Neuronal stem cell (in vitro differentiated cells): Measurements from ENCODE around the gene RAB3GAP1.

ENCODE experiments used
- DNase-seq: peaks from one replicate; pipeline ENCODE4 v3.0.0-alpha.2; 2013; ENCODE audit warnings: low spot score
- H2AFZ ChIP-seq: one replicate; pipeline ENCODE4 v1.6.1; 2013; ENCODE audit warnings: mild to moderate bottlenecking, low read length, inconsistent platforms
- H2AK5ac ChIP-seq: 2 replicates; pipeline ENCODE4 v1.6.1; 2013; ENCODE audit warnings: low read depth, mild to moderate bottlenecking, inconsistent platforms, low read length, moderate library complexity, mixed read lengths
- H2BK120ac ChIP-seq: 2 replicates; pipeline ENCODE4 v1.6.1; 2013; ENCODE audit warnings: low read depth, mild to moderate bottlenecking, inconsistent platforms, low read length, moderate library complexity, mixed read lengths
- H2BK12ac ChIP-seq: one replicate; pipeline ENCODE4 v1.6.1; 2013; ENCODE audit warnings: low read length, inconsistent platforms
- H2BK15ac ChIP-seq: 2 replicates; pipeline ENCODE4 v1.6.1; 2013; ENCODE audit warnings: mild to moderate bottlenecking, low read length, inconsistent platforms, mixed read lengths
- H2BK5ac ChIP-seq: one replicate; pipeline ENCODE4 v1.6.1; 2013; ENCODE audit warnings: inconsistent platforms, mild to moderate bottlenecking, low read length, moderate library complexity
- H3K14ac ChIP-seq: one replicate; pipeline ENCODE4 v1.6.1; 2013; ENCODE audit warnings: low read length, inconsistent platforms
- H3K18ac ChIP-seq: 2 replicates; pipeline ENCODE4 v1.6.1; 2013; ENCODE audit warnings: low read length, inconsistent platforms
- H3K23ac ChIP-seq: 2 replicates; pipeline ENCODE4 v1.6.1; 2013; ENCODE audit warnings: low read depth, mild to moderate bottlenecking, mixed read lengths, low read length, inconsistent platforms; ENCODE audit not compliant: poor library complexity
- H3K27ac ChIP-seq: replicated peaks from 3 replicates; pipeline ENCODE4 v1.5.1; 2013; ENCODE audit warnings: low read length, inconsistent platforms
- H3K27me3 ChIP-seq, 3 experiments: 2 replicates each; pipeline ENCODE4 v1.6.1; 2013; ENCODE audit warnings: low read length in 3 of 3, mild to moderate bottlenecking in 2 of 3, inconsistent platforms in 1 of 3, low read depth in 1 of 3, mixed read lengths in 1 of 3, moderate library complexity in 1 of 3; ENCODE audit not compliant: control insufficient read depth in 3 of 3, insufficient read depth in 3 of 3
- H3K36me3 ChIP-seq, 2 donors: replicated peaks in 1 of 2; 2 replicates each; pipeline ENCODE4 v1.6.1; 2013; ENCODE audit warnings: low read length in 2 of 2; ENCODE audit not compliant: control insufficient read depth in 2 of 2, insufficient read depth in 2 of 2
- H3K4ac ChIP-seq: 2 replicates; pipeline ENCODE4 v1.6.1; 2013; ENCODE audit warnings: inconsistent platforms, mild to moderate bottlenecking, low read length, moderate library complexity
- H3K4me1 ChIP-seq, 2 donors: 1 replicate in 1 of 2; 2 replicates in 1 of 2; pipeline ENCODE4 v1.6.1; 2013; ENCODE audit warnings: low read length in 2 of 2, low read depth in 1 of 2; ENCODE audit not compliant: control insufficient read depth in 2 of 2, insufficient read depth in 1 of 2
- H3K4me2 ChIP-seq: one replicate; pipeline ENCODE4 v1.6.1; 2013; ENCODE audit warnings: mild to moderate bottlenecking, low read length, inconsistent platforms; ENCODE audit not compliant: insufficient read depth, poor library complexity, severe bottlenecking
- H3K4me3 ChIP-seq, 2 donors: 2 replicates each; pipeline ENCODE4 v1.5.1; 2013; ENCODE audit warnings: low read length in 2 of 2, mild to moderate bottlenecking in 2 of 2, inconsistent platforms in 1 of 2, moderate library complexity in 1 of 2
- H3K79me1 ChIP-seq: one replicate; pipeline ENCODE4 v1.6.1; 2013; ENCODE audit warnings: low read depth, mild to moderate bottlenecking, inconsistent platforms, low read length, moderate library complexity
- H3K9ac ChIP-seq: one replicate; pipeline ENCODE4 v1.6.1; 2013; ENCODE audit warnings: mild to moderate bottlenecking, low read depth, low read length, inconsistent platforms; ENCODE audit not compliant: poor library complexity
- H3K9me3 ChIP-seq, 2 donors: replicated peaks in 1 of 2; 2 replicates each; pipeline versions ENCODE3 to v1.6.1; 2013; ENCODE audit warnings: low read length in 2 of 2, mild to moderate bottlenecking in 2 of 2, inconsistent platforms in 1 of 2, low read depth in 1 of 2, mixed read lengths in 1 of 2, moderate library complexity in 1 of 2; ENCODE audit not compliant: control insufficient read depth in 2 of 2, insufficient read depth in 1 of 2
- H4K8ac ChIP-seq: one replicate; pipeline ENCODE4 v1.6.1; 2013; ENCODE audit warnings: low read depth, mild to moderate bottlenecking, inconsistent platforms, low read length, moderate library complexity
- H4K91ac ChIP-seq: one replicate; pipeline ENCODE4 v1.6.1; 2013; ENCODE audit warnings: low read length, low read depth, mild to moderate bottlenecking, inconsistent platforms; ENCODE audit not compliant: poor library complexity
- WGBS, 2 donors: extraction: QIAGEN DNeasy Blood & Tissue Kit; methylation state at CpG; one replicate each; pipeline ENCODE4 v1.1.7; 2013; ENCODE audit warnings: missing lambda C conversion rate in 2 of 2, mixed read lengths in 1 of 2; ENCODE audit not compliant: insufficient read length in 2 of 2, insufficient replicate concordance in 1 of 2; ENCODE audit errors: extremely low coverage in 2 of 2; 5-methylcytosine and 5-hydroxymethylcytosine counted together

The RAB3GAP1 gene

DNA sequence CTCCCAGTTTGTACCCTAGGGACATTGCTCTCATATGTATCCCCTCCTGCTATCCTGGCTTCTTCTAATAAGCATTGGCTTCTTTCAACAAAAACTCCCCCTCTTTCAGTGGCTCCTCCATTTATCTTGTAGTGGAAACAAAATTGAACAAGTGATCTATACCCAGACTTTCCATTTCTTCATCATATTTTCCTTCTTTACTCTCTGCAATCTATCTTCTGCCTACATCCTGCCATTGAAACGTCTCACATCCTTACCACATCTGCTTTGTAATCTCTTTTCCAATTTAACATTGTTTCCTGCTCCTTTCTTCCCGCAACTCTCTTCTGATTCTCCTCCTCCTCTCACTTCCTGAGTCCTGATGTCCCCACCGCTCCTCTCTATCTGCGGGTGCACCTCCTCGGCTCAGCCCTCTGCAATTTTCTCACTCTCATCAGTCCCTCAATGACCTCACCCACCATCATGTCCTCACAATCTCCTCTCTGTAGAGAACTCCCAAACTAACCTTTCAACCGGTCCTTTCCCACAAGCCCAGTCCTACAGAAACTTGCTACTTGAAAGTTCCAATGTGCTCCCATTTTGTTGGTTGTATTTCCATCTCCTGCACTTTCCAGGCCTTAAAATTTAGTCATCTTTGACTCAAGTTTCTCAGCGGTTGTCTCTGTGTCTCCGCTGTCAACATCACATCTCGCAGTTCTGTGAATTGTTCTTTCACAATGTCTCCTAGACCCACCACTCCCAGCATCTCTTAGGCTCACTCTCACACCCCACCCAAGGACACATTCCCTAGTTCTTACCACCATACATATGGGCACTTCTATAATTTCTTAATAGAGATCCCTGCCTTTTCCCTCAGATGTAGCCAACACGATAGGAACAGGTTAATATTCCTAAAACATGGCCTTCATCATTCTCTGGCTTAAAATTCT lies 28.9 kb upstream of the RAB3GAP1 start:
- H3K18ac ChIP-seq = no peak overlapping the region
- no peak overlapping the region for H4K8ac ChIP-seq
- H3K23ac ChIP-seq = no peak overlapping the region
- DNase-seq = no peak
- H3K4me2 ChIP-seq = no peak overlapping the region
- H3K27me3 ChIP-seq = no peaks in the 10 kb centered on the region
- H3K79me1 ChIP-seq = no peaks in the 10 kb centered on the region
- H3K4ac ChIP-seq = no peak overlapping the region
- WGBS, 2 donors = no CpG with 5 or more reads among the region's 10 CpGs
- H3K4me3 ChIP-seq = no peak overlapping the region
- no peak overlapping the region for H2AFZ ChIP-seq
- H3K4me1 ChIP-seq = no peaks in the 10 kb centered on the region
- H3K9me3 ChIP-seq = no peaks in the 10 kb centered on the region
- no peak overlapping the region for H4K91ac ChIP-seq
- H2BK15ac ChIP-seq = no peak overlapping the region
- H3K36me3 ChIP-seq = no peaks in the 10 kb centered on the region
- H2BK5ac ChIP-seq = no peak overlapping the region
- H3K9ac ChIP-seq = no peak overlapping the region
- no peak overlapping the region for H2AK5ac ChIP-seq
- no peak overlapping the region for H2BK12ac ChIP-seq
- H3K27ac ChIP-seq = no peak overlapping the region
- H2BK120ac ChIP-seq = no peak overlapping the region
- no peak overlapping the region for H3K14ac ChIP-seq

- H3K23ac ChIP-seq = no peak overlapping the region
- WGBS, 2 donors = no CpG with 5 or more reads among the region's 5 CpGs
Observed at GRCh38 chr2:135023886-135024485, 28.1 kb upstream of the RAB3GAP1 start.

GRCh38 chr2:135029481-135030134 lies 22.5 kb upstream of the RAB3GAP1 start:
- H3K27me3 ChIP-seq = no peaks in the 10 kb centered on the region
- H3K4me1 ChIP-seq = no peaks in the 10 kb centered on the region
- H2AFZ ChIP-seq = no peak overlapping the region
- no peak overlapping the region for H3K23ac ChIP-seq
- no peak overlapping the region for H4K91ac ChIP-seq
- H2BK5ac ChIP-seq = no peak overlapping the region
- no peak overlapping the region for H2BK120ac ChIP-seq
- no peak overlapping the region for H3K18ac ChIP-seq
- H3K4ac ChIP-seq = no peak overlapping the region
- no peak overlapping the region for H2AK5ac ChIP-seq
- H3K27ac ChIP-seq = no peak overlapping the region
- H3K4me3 ChIP-seq = no peak overlapping the region
- no peak overlapping the region for H2BK15ac ChIP-seq
- no peak overlapping the region for H3K4me2 ChIP-seq
- no peaks in the 10 kb centered on the region for H3K79me1 ChIP-seq
- no peak overlapping the region for H3K9ac ChIP-seq
- no peaks in the 10 kb centered on the region for H3K36me3 ChIP-seq
- H3K9me3 ChIP-seq = no peaks in the 10 kb centered on the region
- no CpG with 5 or more reads among the region's 2 CpGs for WGBS, 2 donors
- no peak overlapping the region for H3K14ac ChIP-seq
- no peak overlapping the region for H4K8ac ChIP-seq
- H2BK12ac ChIP-seq = no peak overlapping the region
- no peak for DNase-seq

More at GRCh38 chr2:135023886-135024485, 28.1 kb upstream of the RAB3GAP1 start:
- Histone ChIP-seq H3K9me3 (no peaks in the 10 kb centered on the region), H3K4me3 (no peak overlapping the region), H3K36me3 (no peaks in the 10 kb centered on the region), H2BK15ac (no peak overlapping the region), H3K18ac (no peak overlapping the region), H3K79me1 (no peaks in the 10 kb centered on the region), H4K8ac (no peak overlapping the region), H3K27me3 (no peaks in the 10 kb centered on the region), H3K14ac (no peak overlapping the region), H2BK12ac (no peak overlapping the region), H3K9ac (no peak overlapping the region), H3K4ac (no peak overlapping the region), H3K4me2 (no peak overlapping the region), H2AFZ (peak overlapping the region; percentile 25), H3K4me1 (no peaks in the 10 kb centered on the region), H2AK5ac (no peak overlapping the region), H4K91ac (no peak overlapping the region), H2BK120ac (no peak overlapping the region), H3K27ac (no peak overlapping the region), H2BK5ac (no peak overlapping the region)
- no peak for DNase-seq

DNA sequence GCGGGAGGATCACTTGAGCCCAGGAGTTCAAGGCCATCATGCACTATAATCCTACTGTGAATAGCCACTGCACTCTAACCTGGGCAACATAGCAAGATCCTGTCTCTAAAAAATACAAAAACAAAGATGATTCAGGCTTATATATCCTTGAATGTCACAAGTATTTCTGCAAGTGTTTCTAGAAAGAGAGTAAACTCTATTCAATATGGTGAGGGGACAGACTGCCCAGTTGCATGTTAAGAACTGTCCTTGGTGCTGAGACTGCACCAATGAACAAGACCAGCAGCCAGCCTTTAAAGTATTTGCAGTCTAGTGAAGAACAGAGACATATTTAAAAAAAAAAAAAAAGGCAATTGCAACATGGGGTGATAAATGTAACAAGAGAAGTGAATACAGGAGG lies 21.3 kb upstream of the RAB3GAP1 start:
- no peak overlapping the region for H2BK5ac ChIP-seq
- no CpG with 5 or more reads among the region's 1 CpG for WGBS, 2 donors
- no peaks in the 10 kb centered on the region for H3K79me1 ChIP-seq
- H3K9me3 ChIP-seq = no peaks in the 10 kb centered on the region
- no peak overlapping the region for H3K14ac ChIP-seq
- no peak overlapping the region for H3K4me3 ChIP-seq
- no peak overlapping the region for H3K9ac ChIP-seq
- H3K4ac ChIP-seq = no peak overlapping the region
- H3K4me2 ChIP-seq = no peak overlapping the region
- H2BK120ac ChIP-seq = no peak overlapping the region
- DNase-seq = peak; percentile 32
- no peak overlapping the region for H3K23ac ChIP-seq
- H3K4me1 ChIP-seq = no peaks in the 10 kb centered on the region
- no peak overlapping the region for H4K91ac ChIP-seq
- no peak overlapping the region for H2BK15ac ChIP-seq
- H3K27ac ChIP-seq = no peak overlapping the region
- no peak overlapping the region for H2AK5ac ChIP-seq
- H3K27me3 ChIP-seq = no peaks in the 10 kb centered on the region
- no peak overlapping the region for H2AFZ ChIP-seq
- H4K8ac ChIP-seq = no peak overlapping the region
- no peaks in the 10 kb centered on the region for H3K36me3 ChIP-seq
- H2BK12ac ChIP-seq = no peak overlapping the region
- no peak overlapping the region for H3K18ac ChIP-seq
